GM23338 (cell line): Measurements from ENCODE around the gene TUBAL3. TPM values are rescaled to one million over a fixed set of nuclear protein-coding genes. Genes with fewer than 3 reads are reported as not detected.
"Not testable (repeated sequence)": the region's sequence is repeated elsewhere in the genome, so short reads cannot be mapped to it uniquely, and the experiment has no call there.

Source experiments
- ATAC-seq: fragments of 200-7000 bp; cut with Tn5 transposase; 3 replicates; pipeline ENCODE4 v1.9.1; 2020
- DNase-seq: peaks from one replicate; pipeline ENCODE4 v3.0.0-alpha.2; 2015; ENCODE audit warnings: low spot score
- H2AFZ ChIP-seq: fragments of 200-600 bp; sonication (generic); 2 replicates; pipeline ENCODE4 v1.8.0; 2016; ENCODE audit warnings: antibody characterized with exemption, mild to moderate bottlenecking, moderate library complexity
- H3F3A ChIP-seq: fragments of 200-600 bp; sonication (generic); replicated peaks from 2 replicates; pipeline ENCODE4 v1.8.0; 2017; ENCODE audit warnings: antibody characterized with exemption, mixed run types, low read depth
- H3K27ac ChIP-seq: fragments of 200-600 bp; sonication (generic); 2 replicates; pipeline ENCODE4 v1.6.1; 2016; ENCODE audit warnings: low read depth
- H3K27me3 ChIP-seq: fragments of 200-600 bp; sonication (generic); 2 replicates; pipeline ENCODE4 v1.8.0; 2016; ENCODE audit warnings: mild to moderate bottlenecking, mixed run types, moderate library complexity; ENCODE audit not compliant: insufficient read depth
- H3K36me3 ChIP-seq: fragments of 200-600 bp; sonication (generic); 2 replicates; pipeline ENCODE4 v1.8.0; 2016; ENCODE audit warnings: mild to moderate bottlenecking; ENCODE audit not compliant: insufficient read depth
- H3K4me1 ChIP-seq: fragments of 200-600 bp; sonication (generic); 2 replicates; pipeline ENCODE4 v1.8.0; 2016; ENCODE audit warnings: mild to moderate bottlenecking, moderate library complexity; ENCODE audit not compliant: insufficient read depth
- H3K4me2 ChIP-seq: fragments of 200-600 bp; sonication (generic); 2 replicates; pipeline ENCODE4 v1.7.1; 2017; ENCODE audit warnings: mixed run types
- H3K4me3 ChIP-seq: fragments of 200-600 bp; sonication (generic); 2 replicates; pipeline ENCODE4 v1.6.1; 2016; ENCODE audit warnings: mixed run types
- H3K79me2 ChIP-seq: fragments of 200-600 bp; sonication (generic); replicated peaks from 2 replicates; pipeline ENCODE4 v1.8.0; 2017; ENCODE audit warnings: mild to moderate bottlenecking; ENCODE audit not compliant: insufficient read depth
- H3K9me2 ChIP-seq: fragments of 200-600 bp; sonication (generic); 2 replicates; pipeline ENCODE4 v1.8.0; 2017; ENCODE audit not compliant: insufficient read depth
- H4K20me1 ChIP-seq: fragments of 200-600 bp; sonication (generic); replicated peaks from 2 replicates; pipeline ENCODE4 v1.8.0; 2017; ENCODE audit warnings: mild to moderate bottlenecking; ENCODE audit not compliant: insufficient read depth
- H3K27ac Mint-ChIP-seq: 2 replicates; pipeline ENCODE4 v1.8.0; 2020; ENCODE audit warnings: inconsistent platforms, mild to moderate bottlenecking, moderate library complexity, mixed read lengths
- H3K27me3 Mint-ChIP-seq: 3 replicates; pipeline ENCODE4 v1.8.0; 2022; ENCODE audit warnings: low read depth, mild to moderate bottlenecking, moderate library complexity, mixed read lengths, inconsistent platforms; ENCODE audit not compliant: insufficient read depth, poor library complexity
- H3K36me3 Mint-ChIP-seq: 3 replicates; pipeline ENCODE4 v1.8.0; 2021; ENCODE audit warnings: low read depth, mild to moderate bottlenecking, inconsistent platforms, moderate library complexity, mixed read lengths
- H3K4me1 Mint-ChIP-seq: 3 replicates; pipeline ENCODE4 v1.8.0; 2020; ENCODE audit warnings: mild to moderate bottlenecking, inconsistent platforms, mixed read lengths
- H3K4me3 Mint-ChIP-seq: 3 replicates; pipeline ENCODE4 v1.8.0; 2021; ENCODE audit warnings: moderate library complexity, mild to moderate bottlenecking, inconsistent platforms, mixed read lengths
- H3K9me3 Mint-ChIP-seq: 3 replicates; pipeline ENCODE4 v1.8.0; 2020; ENCODE audit warnings: moderate library complexity, mild to moderate bottlenecking, inconsistent platforms, mixed read lengths
- EZH2 ChIP-seq: fragments of 200-600 bp; sonication (generic); IDR thresholded peaks from one replicate; pipeline ENCODE4 v1.8.0; 2017; ENCODE audit warnings: antibody characterized with exemption, mild to moderate bottlenecking, low read depth; ENCODE audit not compliant: unreplicated experiment
- POLR2AphosphoS5 ChIP-seq: IDR thresholded peaks from 2 replicates; pipeline ENCODE4 v1.6.1; 2016; ENCODE audit warnings: antibody characterized with exemption, low read depth
- ZNF114 ChIP-seq: fragments of 250-450 bp; sonication (Bioruptor Pico); IDR thresholded peaks from 2 replicates; pipeline ENCODE4 v1.5.0; 2020; ENCODE audit warnings: mild to moderate bottlenecking, moderate library complexity
- ZNF462 ChIP-seq: fragments of 250-450 bp; sonication (Bioruptor Pico); IDR thresholded peaks from 2 replicates; pipeline ENCODE4 v1.5.0; 2020; ENCODE audit warnings: mild to moderate bottlenecking, moderate library complexity
- polyA plus RNA-seq: library from polyadenylated mRNA; unstranded; fragments of >200 nt; fragmentation: Nextera tagmentation; extraction: Ambion mirVana; gene quantifications from 2 replicates; pipeline ENCODE4 v1.2.1, GENCODE V29; 2016
- total RNA-seq: library from RNA; depleted of rRNA; stranded (reverse); fragments of >200 nt; shearing (Covaris generic); gene quantifications from 2 replicates; pipeline ENCODE4 v1.2.3, GENCODE V29; 2014
- TF ChIP-seq, protein P1 (sequence below), 2 experiments: fragments of 200-600 bp in 1 of 2; sonication (generic) in 1 of 2; conservative IDR thresholded peaks; 2 replicates each; pipeline versions ENCODE4 v1.5.1 to v1.6.1; 2016 to 2017; ENCODE audit warnings: antibody characterized with exemption in 2 of 2, low read depth in 2 of 2, mild to moderate bottlenecking in 2 of 2, moderate library complexity in 1 of 2

Gene TUBAL3
- total and polyA plus RNA-seq, 2 experiments from 2014 or later: not detected

GRCh38 chr10:5411941-5412276, 7.3 kb upstream of the TUBAL3 start (continued):
- TF ChIP-seq, protein P1, sequence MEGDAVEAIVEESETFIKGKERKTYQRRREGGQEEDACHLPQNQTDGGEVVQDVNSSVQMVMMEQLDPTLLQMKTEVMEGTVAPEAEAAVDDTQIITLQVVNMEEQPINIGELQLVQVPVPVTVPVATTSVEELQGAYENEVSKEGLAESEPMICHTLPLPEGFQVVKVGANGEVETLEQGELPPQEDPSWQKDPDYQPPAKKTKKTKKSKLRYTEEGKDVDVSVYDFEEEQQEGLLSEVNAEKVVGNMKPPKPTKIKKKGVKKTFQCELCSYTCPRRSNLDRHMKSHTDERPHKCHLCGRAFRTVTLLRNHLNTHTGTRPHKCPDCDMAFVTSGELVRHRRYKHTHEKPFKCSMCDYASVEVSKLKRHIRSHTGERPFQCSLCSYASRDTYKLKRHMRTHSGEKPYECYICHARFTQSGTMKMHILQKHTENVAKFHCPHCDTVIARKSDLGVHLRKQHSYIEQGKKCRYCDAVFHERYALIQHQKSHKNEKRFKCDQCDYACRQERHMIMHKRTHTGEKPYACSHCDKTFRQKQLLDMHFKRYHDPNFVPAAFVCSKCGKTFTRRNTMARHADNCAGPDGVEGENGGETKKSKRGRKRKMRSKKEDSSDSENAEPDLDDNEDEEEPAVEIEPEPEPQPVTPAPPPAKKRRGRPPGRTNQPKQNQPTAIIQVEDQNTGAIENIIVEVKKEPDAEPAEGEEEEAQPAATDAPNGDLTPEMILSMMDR (conservative IDR thresholded peaks at IDR 0.05; ENCODE audit: low read depth in 2 of 2): no peak
- no peak for TF ChIP-seq EZH2

DNA sequence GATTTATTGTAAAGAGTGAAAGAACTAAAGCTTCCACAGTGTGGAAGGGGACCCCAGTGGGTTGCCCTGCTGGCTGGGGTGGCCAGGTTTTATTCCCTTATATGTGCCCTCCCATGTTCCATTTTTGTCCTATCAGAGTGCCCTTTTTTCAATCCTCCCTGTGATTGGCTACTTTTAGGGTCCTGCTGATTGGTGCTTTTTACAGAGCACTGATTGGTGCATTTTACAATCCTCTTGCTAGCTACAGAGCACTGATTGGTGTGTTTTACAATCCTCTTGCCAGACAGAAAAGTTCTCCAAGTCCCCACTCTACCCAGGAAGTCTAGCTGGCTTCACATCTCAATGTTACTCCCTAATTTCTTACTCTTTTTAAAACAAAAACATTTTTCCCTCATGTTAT, 6.2 kb upstream of the TUBAL3 start:
- H3K27ac Mint-ChIP-seq, H4K20me1 ChIP-seq, H3F3A ChIP-seq, ATAC-seq, H3K27me3 Mint-ChIP-seq, H2AFZ ChIP-seq, H3K27ac ChIP-seq, H3K9me2 ChIP-seq, H3K27me3 ChIP-seq, H3K4me3 ChIP-seq, H3K4me1 Mint-ChIP-seq, H3K36me3 ChIP-seq, H3K4me2 ChIP-seq, DNase-seq, H3K4me3 Mint-ChIP-seq: not testable (repeated sequence)
- Mint-ChIP-seq H3K9me3 (peaks cover 26% of the 10 kb centered on the region), H3K36me3 (peaks cover 15% of the 10 kb centered on the region; the same call in 2 of the 3 replicates)
- H3K4me1 ChIP-seq: peaks cover 23% of the 10 kb centered on the region
- peaks cover 28% of the 10 kb centered on the region for H3K79me2 ChIP-seq

DNA sequence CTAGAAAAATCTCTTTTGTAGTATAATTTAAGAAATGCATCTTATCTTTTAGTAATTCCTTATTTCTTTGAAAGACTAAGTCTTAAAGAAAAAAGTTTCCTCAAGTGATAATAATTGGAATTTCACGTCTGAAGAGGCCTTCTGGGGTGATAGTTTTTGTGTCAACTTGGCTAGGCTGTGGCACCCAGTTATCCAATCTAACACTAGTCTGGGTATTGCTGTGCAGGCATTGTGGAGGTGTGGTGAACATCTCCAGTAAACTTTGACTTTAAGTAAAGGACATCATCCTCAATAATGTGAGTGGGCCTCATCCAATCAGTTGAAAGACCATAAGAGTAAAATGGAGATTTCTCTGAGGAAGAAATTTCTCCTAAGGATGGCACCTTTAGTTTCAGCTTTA, 2.3 kb upstream of the TUBAL3 start:
- no peaks in the 10 kb centered on the region for H3K9me2 ChIP-seq
- Mint-ChIP-seq H3K9me3 (peaks cover 26% of the 10 kb centered on the region), H3K27me3 (no peaks in the 10 kb centered on the region), H3K36me3 (peaks cover 15% of the 10 kb centered on the region; the same call in 2 of the 3 replicates), H3K27ac (no peak overlapping the region), H3K4me1 (peaks cover under 1% of the 10 kb centered on the region; the same call in 1 of the 3 replicates), H3K4me3 (no peak overlapping the region)
- no peak overlapping the region for H3K27ac ChIP-seq
- H3K4me2 ChIP-seq: no peak overlapping the region
- H3K79me2 ChIP-seq: no peaks in the 10 kb centered on the region
- no peak for ATAC-seq
- H2AFZ ChIP-seq: no peak overlapping the region
- no peaks in the 10 kb centered on the region for H3K27me3 ChIP-seq
- no peaks in the 10 kb centered on the region; the same call in 1 of the 2 replicates for H3K36me3 ChIP-seq
- no peak overlapping the region for H3K4me3 ChIP-seq
- no peaks in the 10 kb centered on the region for H3F3A ChIP-seq
- no peaks in the 10 kb centered on the region for H4K20me1 ChIP-seq
- no peak for DNase-seq
- no peak for TF ChIP-seq ZNF114 (CRISPR knock-in tag)
- H3K4me1 ChIP-seq: no peaks in the 10 kb centered on the region; the same call in 1 of the 2 replicates

GRCh38 chr10:5402798-5403197, 1.8 kb downstream of the TUBAL3 start:
- Histone ChIP-seq H3K4me2 (no peak overlapping the region), H3F3A (no peaks in the 10 kb centered on the region), H3K9me2 (peaks cover 4% of the 10 kb centered on the region; the same call in 1 of the 2 replicates), H3K27ac (no peak overlapping the region), H3K27me3 (no peaks in the 10 kb centered on the region), H2AFZ (no peak overlapping the region), H4K20me1 (no peaks in the 10 kb centered on the region), H3K79me2 (no peaks in the 10 kb centered on the region), H3K4me1 (no peaks in the 10 kb centered on the region), H3K36me3 (no peaks in the 10 kb centered on the region; the same call in 1 of the 2 replicates), H3K4me3 (no peak overlapping the region)
- Mint-ChIP-seq H3K4me1 (no peaks in the 10 kb centered on the region), H3K27me3 (no peaks in the 10 kb centered on the region), H3K27ac (no peak overlapping the region), H3K36me3 (peaks cover 11% of the 10 kb centered on the region; the same call in 2 of the 3 replicates), H3K9me3 (peaks cover 16% of the 10 kb centered on the region), H3K4me3 (no peak overlapping the region)
- no peak for ATAC-seq
- DNase-seq: no peak
- TF ChIP-seq ZNF462 (CRISPR knock-in tag) (no peak), POLR2AphosphoS5 (no peak)
